Tibial nerve (tissue), 4 donors: ENCODE results near the gene DNM3. TPM values are rescaled to one million over a fixed set of nuclear protein-coding genes. Genes with fewer than 3 reads are reported as not detected.

Experiments used
- DNase-seq, 2 donors: peaks; one replicate each; pipeline ENCODE4 v3.0.0-alpha.2; 2019; ENCODE audit warnings: low spot score in 2 of 2
- H3K27ac ChIP-seq, 4 donors: fragments of 200-600 bp; sonication (generic) in 3 of 4; one replicate each; pipeline ENCODE4 v1.5.1; 2017 to 2019; ENCODE audit warnings: mild to moderate bottlenecking in 1 of 4
- H3K27me3 ChIP-seq, 2 donors: fragments of 200-600 bp; sonication (generic) in 1 of 2; one replicate each; pipeline versions ENCODE4 v1.5.1 to v1.6.0; 2017 to 2019
- H3K36me3 ChIP-seq, 3 donors: fragments of 200-600 bp; sonication (generic); one replicate each; pipeline ENCODE4 v1.5.1; 2018 to 2019
- H3K4me1 ChIP-seq, 4 donors: fragments of 200-600 bp; sonication (generic) in 3 of 4; one replicate each; pipeline ENCODE4 v1.5.1; 2017 to 2019
- H3K4me3 ChIP-seq, 4 donors: fragments of 200-600 bp; sonication (generic) in 3 of 4; one replicate each; pipeline ENCODE4 v1.5.1; 2017 to 2019; ENCODE audit warnings: mild to moderate bottlenecking in 1 of 4, moderate library complexity in 1 of 4
- H3K9me3 ChIP-seq, 4 donors: fragments of 200-600 bp; sonication (generic) in 3 of 4; one replicate each; pipeline ENCODE4 v1.5.1; 2017 to 2019
- EP300 ChIP-seq, 2 donors: sonication (generic); formaldehyde crosslinking; IDR thresholded peaks; one replicate each; pipeline ENCODE4 v1.6.1; 2017; ENCODE audit warnings: antibody characterized with exemption in 2 of 2, mild to moderate bottlenecking in 1 of 2
- POLR2A ChIP-seq, 2 donors: fragments of 450-650 bp; IDR thresholded peaks; one replicate each; pipeline ENCODE4 v1.6.1; 2017; ENCODE audit warnings: antibody characterized with exemption in 2 of 2, mild to moderate bottlenecking in 2 of 2, moderate library complexity in 2 of 2
- WGBS, 2 donors: methylation state at CpG; one replicate each; pipeline ENCODE4 v1.1.5; 2018; 5-methylcytosine and 5-hydroxymethylcytosine counted together
- total RNA-seq, 4 donors: library from RNA; depleted of rRNA; stranded (reverse); fragments of >200 nt; gene quantifications; one replicate each; pipeline ENCODE4 v1.1.0, GENCODE V29; 2016
- TF ChIP-seq, protein P1 (sequence below), 5 experiments: fragments of 200-600 bp in 3 of 5; fragments of 450-650 bp in 2 of 5; sonication (generic) in 3 of 5; IDR thresholded peaks; one replicate each; pipeline ENCODE4 v1.5.1; 2016 to 2019; ENCODE audit warnings: antibody characterized with exemption in 5 of 5, mild to moderate bottlenecking in 3 of 5, moderate library complexity in 2 of 5

DNM3 gene
- total RNA-seq, 4 donors from 2014 or later = 9.8 to 15.3 (median 12.3) TPM

DNA sequence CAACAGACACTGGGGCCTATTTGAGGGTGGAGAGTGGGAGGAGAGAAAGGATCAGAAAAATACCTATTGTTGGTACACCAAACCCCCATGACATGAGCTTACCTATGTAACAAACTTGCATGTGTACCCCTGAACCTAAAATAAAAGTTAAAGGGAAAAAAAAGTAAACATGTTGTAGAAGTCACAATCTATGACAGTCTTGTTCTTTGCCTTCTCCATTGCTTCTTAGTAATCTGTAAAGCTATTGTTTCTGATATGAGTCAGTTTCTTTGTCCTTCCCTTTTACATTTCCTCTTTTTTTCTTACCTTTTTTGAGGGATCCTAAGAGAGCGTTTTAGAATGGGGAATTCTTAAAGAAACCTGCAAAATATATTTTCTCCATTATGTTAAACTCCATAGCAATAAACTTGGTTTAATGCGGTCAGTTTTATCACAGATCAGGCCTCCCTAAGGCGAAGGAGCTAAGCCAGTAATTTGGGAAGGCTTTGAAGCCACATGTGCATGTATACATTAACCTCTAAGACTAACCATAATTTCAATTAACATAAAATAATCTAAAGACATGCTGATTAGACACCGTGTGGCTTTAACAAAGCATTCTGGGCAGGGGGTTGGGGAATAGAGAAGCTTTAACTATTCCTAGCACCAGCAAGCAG is 501.4 kb downstream of the DNM3 start:
- 56 to 57% methylated on average over 4 of the region's 4 CpGs for WGBS, 2 donors
- Histone ChIP-seq H3K9me3 (peaks cover 0 to 10% (median 0%) of the 10 kb centered on the region in 4 donors), H3K36me3 (no peaks in the 10 kb centered on the region), H3K4me3 (no peak overlapping the region), H3K27ac (peak overlapping the region; percentile 0 to 87 (median 36)), H3K27me3 (no peaks in the 10 kb centered on the region), H3K4me1 (peaks cover 0 to 36% (median 12%) of the 10 kb centered on the region in 4 donors)
- no peak for DNase-seq
- TF ChIP-seq EP300 (IDR thresholded peaks at IDR 0.05) (no peak), POLR2A (IDR thresholded peaks at IDR 0.05) (no peak)
- TF ChIP-seq, protein P1, sequence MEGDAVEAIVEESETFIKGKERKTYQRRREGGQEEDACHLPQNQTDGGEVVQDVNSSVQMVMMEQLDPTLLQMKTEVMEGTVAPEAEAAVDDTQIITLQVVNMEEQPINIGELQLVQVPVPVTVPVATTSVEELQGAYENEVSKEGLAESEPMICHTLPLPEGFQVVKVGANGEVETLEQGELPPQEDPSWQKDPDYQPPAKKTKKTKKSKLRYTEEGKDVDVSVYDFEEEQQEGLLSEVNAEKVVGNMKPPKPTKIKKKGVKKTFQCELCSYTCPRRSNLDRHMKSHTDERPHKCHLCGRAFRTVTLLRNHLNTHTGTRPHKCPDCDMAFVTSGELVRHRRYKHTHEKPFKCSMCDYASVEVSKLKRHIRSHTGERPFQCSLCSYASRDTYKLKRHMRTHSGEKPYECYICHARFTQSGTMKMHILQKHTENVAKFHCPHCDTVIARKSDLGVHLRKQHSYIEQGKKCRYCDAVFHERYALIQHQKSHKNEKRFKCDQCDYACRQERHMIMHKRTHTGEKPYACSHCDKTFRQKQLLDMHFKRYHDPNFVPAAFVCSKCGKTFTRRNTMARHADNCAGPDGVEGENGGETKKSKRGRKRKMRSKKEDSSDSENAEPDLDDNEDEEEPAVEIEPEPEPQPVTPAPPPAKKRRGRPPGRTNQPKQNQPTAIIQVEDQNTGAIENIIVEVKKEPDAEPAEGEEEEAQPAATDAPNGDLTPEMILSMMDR (IDR thresholded peaks at IDR 0.05) = no peak

DNA sequence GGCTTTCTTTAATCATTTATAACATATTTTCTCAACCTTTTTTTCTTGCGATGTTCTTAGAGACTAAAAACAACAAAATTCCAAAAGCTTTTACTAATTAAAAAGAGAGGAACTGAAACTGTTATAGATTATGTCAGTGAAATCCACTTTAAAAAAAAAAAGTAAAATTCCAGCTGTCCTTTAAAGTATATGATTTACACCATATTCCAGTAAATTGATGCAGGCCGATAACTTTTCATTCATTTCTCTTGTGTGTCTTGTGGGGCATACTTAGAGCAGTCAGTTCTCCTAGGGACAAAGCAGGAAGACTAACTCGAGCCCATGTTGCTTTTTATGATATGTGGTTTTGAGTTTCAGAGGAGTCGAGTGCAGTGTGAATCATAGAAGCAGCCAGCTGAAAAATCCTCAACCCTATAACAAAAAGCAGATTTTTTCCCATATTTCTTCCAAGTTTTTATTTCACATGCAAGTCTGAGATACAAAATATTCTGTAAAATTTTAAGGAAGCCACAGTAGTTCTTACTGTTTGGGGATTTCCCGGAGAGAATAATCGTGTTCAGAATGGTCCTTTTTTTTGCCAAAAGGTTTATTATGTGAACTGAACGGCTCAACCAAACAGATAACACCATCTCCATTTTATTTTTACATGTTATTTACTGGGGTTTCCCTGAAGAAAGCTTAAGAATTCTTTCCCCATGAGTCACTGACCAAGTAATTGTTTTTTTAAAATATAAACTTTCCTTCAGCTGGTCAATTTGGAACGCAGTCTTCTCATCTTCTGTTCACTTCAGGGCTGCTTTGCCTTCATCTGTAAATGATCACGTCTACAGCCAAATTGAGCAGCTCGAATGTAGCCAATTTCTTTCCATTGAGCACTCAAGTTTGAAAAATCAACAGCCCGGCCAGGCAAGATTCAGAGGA is 502.2 kb downstream of the DNM3 start:
- Histone ChIP-seq H3K36me3 (no peaks in the 10 kb centered on the region), H3K4me3 (peak overlapping the region in 1 of 4 donors; percentile 14), H3K27ac (peak overlapping the region; percentile 0 to 87 (median 36)), H3K9me3 (peaks cover 0 to 14% (median 0%) of the 10 kb centered on the region in 4 donors), H3K4me1 (peaks cover 0 to 36% (median 12%) of the 10 kb centered on the region in 4 donors), H3K27me3 (no peaks in the 10 kb centered on the region)
- 14 to 18% methylated on average over 11 of the region's 11 CpGs for WGBS, 2 donors
- TF ChIP-seq POLR2A (IDR thresholded peaks at IDR 0.05) (no peak), EP300 (IDR thresholded peaks at IDR 0.05) (peak in 1 of 2 donors; percentile 5)
- TF ChIP-seq, protein P1 (IDR thresholded peaks at IDR 0.05) = no peak
- DNase-seq = no peak

DNA sequence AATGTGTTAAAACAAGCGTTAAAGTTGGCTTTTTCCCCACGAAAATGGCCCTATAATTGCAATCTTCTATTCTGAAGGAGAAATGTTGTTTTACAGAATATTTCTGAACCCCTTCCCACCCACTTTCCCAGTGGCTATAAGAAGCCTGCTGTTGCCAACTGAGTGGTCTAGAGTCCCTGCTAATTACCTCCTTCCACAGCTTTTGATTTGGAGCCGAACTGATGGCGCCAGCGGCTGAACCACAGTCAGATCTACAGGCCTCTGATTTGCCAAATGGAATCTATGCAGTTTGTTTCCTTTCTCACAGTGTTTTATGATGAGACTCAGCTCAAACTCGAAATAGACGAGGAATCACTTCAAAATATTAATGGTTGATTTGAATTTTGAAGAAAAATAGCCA is 503.1 kb downstream of the DNM3 start:
- no peak for DNase-seq
- no peaks in the 10 kb centered on the region for H3K36me3 ChIP-seq
- H3K4me1 ChIP-seq = peaks cover 0 to 36% (median 12%) of the 10 kb centered on the region in 4 donors
- H3K4me3 ChIP-seq = no peak overlapping the region
- no peaks in the 10 kb centered on the region for H3K27me3 ChIP-seq
- peaks cover 0 to 14% (median 0%) of the 10 kb centered on the region in 4 donors for H3K9me3 ChIP-seq
- WGBS, 2 donors = 71 to 75% methylated on average over 7 of the region's 7 CpGs
- H3K27ac ChIP-seq = peak overlapping the region in 3 of 4 donors; percentile 1 to 87 (median 67)
- no peak for TF ChIP-seq POLR2A (IDR thresholded peaks at IDR 0.05)
- TF ChIP-seq EP300 (IDR thresholded peaks at IDR 0.05) = no peak
- TF ChIP-seq, protein P1 (IDR thresholded peaks at IDR 0.05) = no peak

DNA sequence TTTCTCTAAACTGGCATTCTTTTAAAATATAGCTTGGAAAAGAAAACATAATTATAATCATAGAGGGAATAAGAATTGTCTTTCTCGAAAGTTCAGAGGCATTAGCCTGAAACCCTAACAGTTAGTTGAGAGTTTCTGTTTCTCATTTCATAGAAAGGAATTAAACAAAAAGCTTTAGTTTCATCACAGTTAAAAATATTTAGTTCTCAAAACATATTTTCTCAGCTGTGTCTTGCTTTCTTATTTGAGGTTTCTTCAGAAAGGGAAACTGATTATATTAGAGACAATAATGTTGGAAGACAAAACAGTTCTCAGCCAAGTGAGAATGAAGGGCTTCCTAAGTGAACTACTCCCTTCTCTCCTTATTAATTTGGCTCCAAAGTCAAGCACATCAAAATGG is 503.8 kb downstream of the DNM3 start:
- H3K27ac ChIP-seq = peak overlapping the region in 2 of 4 donors; percentile 67 to 87

More for the DNA sequence above, 503.8 kb downstream of the DNM3 start:
- Histone ChIP-seq H3K27me3 (no peaks in the 10 kb centered on the region), H3K9me3 (peaks cover 0 to 14% (median 0%) of the 10 kb centered on the region in 4 donors), H3K36me3 (no peaks in the 10 kb centered on the region), H3K4me3 (no peak overlapping the region), H3K4me1 (peaks cover 0 to 36% (median 12%) of the 10 kb centered on the region in 4 donors)
- TF ChIP-seq POLR2A (IDR thresholded peaks at IDR 0.05) = no peak
- no peak for TF ChIP-seq EP300 (IDR thresholded peaks at IDR 0.05)
- TF ChIP-seq, protein P1 (IDR thresholded peaks at IDR 0.05) = no peak
- 38 to 46% methylated on average over 1 of the region's 1 CpG for WGBS, 2 donors
- no peak for DNase-seq
